HepG2 (cell line): ENCODE results near the gene RYR2. TPM values are rescaled to one million over a fixed set of nuclear protein-coding genes. Genes with fewer than 3 reads are reported as not detected.
A peak's percentile ranks its signal among the peaks of the same experiment; 100 is the strongest.

ENCODE experiments used
- EP300 ChIP-seq, 3 experiments: sonication (generic) in 1 of 3; formaldehyde crosslinking in 1 of 3; IDR thresholded peaks; 2 replicates each; pipeline versions ENCODE4 v1.5.1 to v1.6.1; 2011 to 2020; ENCODE audit warnings: low read depth in 2 of 3, low read length in 2 of 3, borderline replicate concordance in 1 of 3, improper control_type of control experiment in 1 of 3, mild to moderate bottlenecking in 1 of 3, missing genetic modification reagents in 1 of 3, moderate library complexity in 1 of 3
- ETV6 ChIP-seq: sonication (generic); formaldehyde crosslinking; conservative IDR thresholded peaks from 2 replicates; pipeline ENCODE4 v1.4.0; 2020; ENCODE audit warnings: missing genetic modification reagents
- GATAD1 ChIP-seq: IDR thresholded peaks from 2 replicates; pipeline ENCODE4 v1.6.1; 2016; ENCODE audit warnings: missing genetic modification reagents, missing compliant biosample characterization
- MED13 ChIP-seq: sonication (generic); formaldehyde crosslinking; IDR thresholded peaks from 2 replicates; pipeline ENCODE4 v1.5.0; 2020; ENCODE audit warnings: missing genetic modification reagents
- PATZ1 ChIP-seq: sonication (generic); formaldehyde crosslinking; IDR thresholded peaks from 2 replicates; pipeline ENCODE4 v1.4.0; 2020; ENCODE audit warnings: missing genetic modification reagents
- PAX8 ChIP-seq: sonication (generic); formaldehyde crosslinking; IDR thresholded peaks from 2 replicates; pipeline ENCODE4 v1.8.0; 2022; ENCODE audit warnings: mild to moderate bottlenecking, missing genetic modification reagents, borderline replicate concordance
- POGZ ChIP-seq: sonication (generic); formaldehyde crosslinking; IDR thresholded peaks from 2 replicates; pipeline ENCODE4 v1.4.0; 2020; ENCODE audit warnings: mild to moderate bottlenecking, missing genetic modification reagents
- SMARCE1 ChIP-seq: fragments of 450-650 bp; IDR thresholded peaks from 2 replicates; pipeline ENCODE4 v1.6.1; 2017; ENCODE audit warnings: borderline replicate concordance
- TRIM24 ChIP-seq: sonication (generic); formaldehyde crosslinking; IDR thresholded peaks from 2 replicates; pipeline ENCODE4 v1.8.0; 2022; ENCODE audit warnings: mild to moderate bottlenecking, missing genetic modification reagents
- ZNF138 ChIP-seq: sonication (generic); formaldehyde crosslinking; IDR thresholded peaks from 2 replicates; pipeline ENCODE4 v1.5.0; 2020; ENCODE audit warnings: mild to moderate bottlenecking, low read depth, missing genetic modification reagents
- ZNF20 ChIP-seq: sonication (generic); formaldehyde crosslinking; IDR thresholded peaks from 2 replicates; pipeline ENCODE4 v1.4.0; 2020; ENCODE audit warnings: mild to moderate bottlenecking, moderate library complexity, missing genetic modification reagents
- ZNF264 ChIP-seq: sonication (generic); formaldehyde crosslinking; IDR thresholded peaks from 2 replicates; pipeline ENCODE4 v1.4.0; 2020; ENCODE audit warnings: missing genetic modification reagents
- ZNF350 ChIP-seq: sonication (generic); formaldehyde crosslinking; IDR thresholded peaks from 2 replicates; pipeline ENCODE4 v1.4.0; 2020; ENCODE audit warnings: mild to moderate bottlenecking, low read depth, missing genetic modification reagents, borderline replicate concordance
- ZNF674 ChIP-seq: sonication (generic); formaldehyde crosslinking; IDR thresholded peaks from 2 replicates; pipeline ENCODE4 v1.5.0; 2020; ENCODE audit warnings: low read depth, mild to moderate bottlenecking, missing genetic modification reagents
- ZNF703 ChIP-seq: sonication (generic); formaldehyde crosslinking; IDR thresholded peaks from 2 replicates; pipeline ENCODE4 v1.5.1; 2020; ENCODE audit warnings: missing genetic modification reagents, mild to moderate bottlenecking, moderate library complexity, borderline replicate concordance
- ZNF704 ChIP-seq: sonication (generic); formaldehyde crosslinking; IDR thresholded peaks from 2 replicates; pipeline ENCODE4 v1.8.1; 2023; ENCODE audit warnings: mild to moderate bottlenecking, inconsistent platforms, moderate library complexity, missing genetic modification reagents, borderline replicate concordance
- ZNF891 ChIP-seq: sonication (generic); formaldehyde crosslinking; IDR thresholded peaks from 2 replicates; pipeline ENCODE4 v1.5.0; 2020; ENCODE audit warnings: mild to moderate bottlenecking, missing genetic modification reagents
- ZSCAN30 ChIP-seq: sonication (generic); formaldehyde crosslinking; IDR thresholded peaks from 2 replicates; pipeline ENCODE4 v1.5.0; 2020; ENCODE audit warnings: mild to moderate bottlenecking, missing genetic modification reagents
- ZSCAN9 ChIP-seq: IDR thresholded peaks from 2 replicates; pipeline ENCODE4 v1.6.1; 2016; ENCODE audit warnings: borderline replicate concordance
- polyA plus RNA-seq, 8 experiments: library from polyadenylated mRNA; depleted of rRNA in 3 of 8; stranded (reverse) in 7 of 8; unstranded in 1 of 8; fragments of >200 nt; fragmentation: Illumina TruSeq in 4 of 8; extraction: Trizol in 4 of 8; gene quantifications; 2 replicates each; pipeline versions ENCODE4 v1.2.1 to v1.2.3, GENCODE V29; 2011 to 2016; ENCODE audit warnings: low read depth in 4 of 8, missing spikeins in 1 of 8, mixed read lengths in 1 of 8; ENCODE audit not compliant: insufficient read depth in 1 of 8
- total RNA-seq, 5 experiments: library from RNA; depleted of rRNA; stranded (reverse); fragments of >200 nt; fragmentation: Illumina TruSeq; extraction: Trizol; gene quantifications; 2 replicates each; pipeline ENCODE4 v1.2.3, GENCODE V29; 2016; ENCODE audit warnings: low read depth in 1 of 5
- TF ChIP-seq, protein P1 (sequence below): sonication (generic); formaldehyde crosslinking; IDR thresholded peaks from 2 replicates; pipeline ENCODE4 v1.4.0; 2020; ENCODE audit warnings: missing genetic modification reagents, mild to moderate bottlenecking, borderline replicate concordance

Gene RYR2
- total and polyA plus RNA-seq, 2 of the 13 experiments (the other 11 are each of a cell fraction or from before 2014, with no cell fraction given): not detected

DNA sequence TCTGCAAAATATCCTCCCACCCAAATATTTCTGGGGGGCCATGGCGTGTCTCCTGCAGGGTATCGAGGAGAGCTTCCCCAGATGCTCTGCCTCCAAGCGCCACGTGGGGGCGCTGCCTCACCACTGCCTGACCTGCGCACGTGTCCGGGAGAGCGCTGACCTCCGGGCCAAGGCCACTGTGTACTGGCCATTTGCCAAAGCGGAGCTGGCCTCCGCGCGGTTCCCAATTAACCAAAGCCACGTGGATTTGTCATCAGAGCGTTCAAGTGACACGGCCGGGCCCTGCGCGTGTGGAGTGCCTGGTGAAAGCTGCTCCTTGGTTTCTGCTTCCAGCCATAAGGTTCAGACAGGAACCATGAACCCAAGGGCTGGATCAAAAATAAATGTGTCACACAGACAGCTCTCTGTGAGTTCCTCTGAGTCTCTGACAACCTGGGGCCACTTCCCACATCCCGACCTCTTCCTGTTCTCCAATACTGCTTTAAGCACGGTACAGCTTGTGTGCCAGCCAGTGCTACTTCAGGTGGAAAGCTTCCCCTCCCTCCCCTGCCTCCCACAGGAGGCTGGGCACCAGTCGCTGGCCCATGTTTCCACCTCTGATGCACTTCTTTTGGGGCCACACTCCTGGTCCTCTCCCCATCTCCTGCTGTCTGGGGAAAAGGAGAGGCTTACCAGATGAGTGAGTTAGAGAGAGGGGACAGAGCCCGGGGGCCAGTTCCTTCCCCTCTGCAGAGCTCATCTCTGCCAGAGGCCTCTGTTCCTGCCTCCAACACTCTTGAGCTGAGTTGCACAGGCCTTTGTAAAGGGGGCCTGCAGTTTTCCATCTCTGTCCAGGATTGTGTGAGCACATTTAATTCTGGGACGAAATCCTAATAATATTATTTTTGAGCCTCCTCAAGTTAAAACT lies 822.6 kb downstream of the RYR2 start (continued):
- TF ChIP-seq ZNF704 (0 out of 2 replicates have a peak, but pooled peaks have one; percentile 45), ZNF138 (CRISPR knock-in tag) (no peak), PATZ1 (CRISPR knock-in tag) (peak; percentile 49; the same call in 1 of the 2 replicates), PAX8 (CRISPR knock-in tag) (no peak), POGZ (CRISPR knock-in tag) (peak; percentile 88), GATAD1 (CRISPR knock-in tag) (0 out of 2 replicates have a peak, but pooled peaks have one; percentile 48), EP300 (IDR thresholded peaks at IDR 0.05; ENCODE audit: low read depth in 2 of 2, low read length in 2 of 2) (peak in 1 of 2 experiments; percentile 40; a peak in 1 of 4 replicates), EP300 (CRISPR knock-in tag; IDR thresholded peaks at IDR 0.05; ENCODE audit: borderline replicate concordance) (no peak), SMARCE1 (no peak), ZNF891 (peak; percentile 86), ZSCAN30 (no peak), ZNF264 (CRISPR knock-in tag) (0 out of 2 replicates have a peak, but pooled peaks have one; percentile 42), ZNF350 (CRISPR knock-in tag) (peak; percentile 77; the same call in 1 of the 2 replicates), ETV6 (CRISPR knock-in tag) (0 out of 2 replicates have a peak, but pooled peaks have one; percentile 35), ZNF20 (CRISPR knock-in tag) (no peak), MED13 (CRISPR knock-in tag) (no peak), TRIM24 (no peak), ZNF674 (CRISPR knock-in tag) (0 out of 2 replicates have a peak, but pooled peaks have one; percentile 77), ZNF703 (CRISPR knock-in tag) (no peak), ZSCAN9 (CRISPR knock-in tag) (peak; percentile 76)
- TF ChIP-seq, protein P1, sequence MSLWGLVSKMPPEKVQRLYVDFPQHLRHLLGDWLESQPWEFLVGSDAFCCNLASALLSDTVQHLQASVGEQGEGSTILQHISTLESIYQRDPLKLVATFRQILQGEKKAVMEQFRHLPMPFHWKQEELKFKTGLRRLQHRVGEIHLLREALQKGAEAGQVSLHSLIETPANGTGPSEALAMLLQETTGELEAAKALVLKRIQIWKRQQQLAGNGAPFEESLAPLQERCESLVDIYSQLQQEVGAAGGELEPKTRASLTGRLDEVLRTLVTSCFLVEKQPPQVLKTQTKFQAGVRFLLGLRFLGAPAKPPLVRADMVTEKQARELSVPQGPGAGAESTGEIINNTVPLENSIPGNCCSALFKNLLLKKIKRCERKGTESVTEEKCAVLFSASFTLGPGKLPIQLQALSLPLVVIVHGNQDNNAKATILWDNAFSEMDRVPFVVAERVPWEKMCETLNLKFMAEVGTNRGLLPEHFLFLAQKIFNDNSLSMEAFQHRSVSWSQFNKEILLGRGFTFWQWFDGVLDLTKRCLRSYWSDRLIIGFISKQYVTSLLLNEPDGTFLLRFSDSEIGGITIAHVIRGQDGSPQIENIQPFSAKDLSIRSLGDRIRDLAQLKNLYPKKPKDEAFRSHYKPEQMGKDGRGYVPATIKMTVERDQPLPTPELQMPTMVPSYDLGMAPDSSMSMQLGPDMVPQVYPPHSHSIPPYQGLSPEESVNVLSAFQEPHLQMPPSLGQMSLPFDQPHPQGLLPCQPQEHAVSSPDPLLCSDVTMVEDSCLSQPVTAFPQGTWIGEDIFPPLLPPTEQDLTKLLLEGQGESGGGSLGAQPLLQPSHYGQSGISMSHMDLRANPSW (CRISPR knock-in tag): no peak
